ENCODE results near the gene PXYLP1.
"Not testable (repeated sequence)": the region's sequence is repeated elsewhere in the genome, so short reads cannot be mapped to it uniquely, and the experiment has no call there.

Gene PXYLP1

DNA sequence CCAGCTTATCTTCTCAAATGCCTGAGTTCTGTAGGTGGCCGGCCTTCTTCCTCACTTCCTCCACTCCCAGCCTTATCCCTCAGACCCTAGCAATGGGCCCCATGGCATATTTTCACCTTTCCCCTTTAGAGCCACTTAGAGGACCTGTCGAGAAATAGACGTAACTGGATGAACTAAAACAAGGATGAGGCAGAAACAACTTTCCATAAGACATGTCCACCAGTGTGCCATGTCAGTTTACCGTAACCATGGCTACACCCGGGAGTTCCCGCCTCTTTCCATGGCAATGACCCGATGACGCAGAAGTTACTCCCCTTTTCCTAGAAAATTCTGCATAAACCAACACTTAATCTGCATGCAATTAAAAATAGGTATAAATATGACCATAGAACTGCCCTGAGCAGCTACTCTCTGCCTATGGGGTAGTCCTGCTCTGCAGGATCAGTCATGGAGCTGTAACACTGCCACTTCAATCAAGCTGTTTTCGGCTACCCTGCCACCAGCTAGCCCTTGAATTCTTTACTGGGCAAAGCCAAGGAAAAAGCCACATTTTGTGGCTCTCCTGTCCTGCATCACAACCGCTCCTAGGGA is 81.6 kb downstream of the PXYLP1 start:
- Histone ChIP-seq H2BK5ac (ENCODE audit: low read depth, low read length, poor library complexity) (no peak overlapping the region), H3K18ac (ENCODE audit: low read length) (no peak overlapping the region), H2AFZ (ENCODE audit: insufficient read depth, low read length, poor library complexity) (no peak overlapping the region), H2BK120ac (ENCODE audit: insufficient read depth, low read length, poor library complexity) (no peak overlapping the region), H3K4me2 (ENCODE audit: low read length) (no peak overlapping the region), H3K4ac (ENCODE audit: low read depth, low read length) (no peak overlapping the region), H3K9me3 (ENCODE audit: insufficient read depth, low read depth, low read length) (no peaks in the 10 kb centered on the region), H3K79me1 (ENCODE audit: low read length) (peaks cover 6% of the 10 kb centered on the region), H3K9ac (ENCODE audit: low read length) (no peak overlapping the region), H3K23ac (ENCODE audit: low read length) (no peak overlapping the region), H3K14ac (ENCODE audit: low read length) (no peak overlapping the region), H3K27ac (ENCODE audit: low read depth, low read length) (no peak overlapping the region), H4K12ac (ENCODE audit: low read depth, low read length) (no peak overlapping the region), H3K27me3 (ENCODE audit: insufficient read depth, low read length) (no peaks in the 10 kb centered on the region), H4K91ac (ENCODE audit: low read depth, low read length) (no peak overlapping the region), H2AK5ac (ENCODE audit: low read length) (no peak overlapping the region), H3K36me3 (ENCODE audit: control insufficient read depth in 1 of 2, insufficient read depth in 2 of 2, low read length in 2 of 2) (no peaks in the 10 kb centered on the region), H3K4me3 (ENCODE audit: low read depth, low read length) (no peak overlapping the region), H3K4me1 (ENCODE audit: control insufficient read depth in 1 of 2, insufficient read depth in 2 of 2, low read length in 2 of 2) (peaks cover 6 to 10% of the 10 kb centered on the region in 2 experiments), H2BK12ac (ENCODE audit: low read length) (no peak overlapping the region), H3K79me2 (ENCODE audit: control insufficient read depth, insufficient read depth, low read length, poor library complexity) (peaks cover 2% of the 10 kb centered on the region), H4K8ac (ENCODE audit: low read depth, low read length) (no peak overlapping the region)
- no peak for DNase-seq
- WGBS (ENCODE audit: extremely low coverage, insufficient coverage, insufficient read length), result no CpG with 5 or more reads among the region's 10 CpGs

DNA sequence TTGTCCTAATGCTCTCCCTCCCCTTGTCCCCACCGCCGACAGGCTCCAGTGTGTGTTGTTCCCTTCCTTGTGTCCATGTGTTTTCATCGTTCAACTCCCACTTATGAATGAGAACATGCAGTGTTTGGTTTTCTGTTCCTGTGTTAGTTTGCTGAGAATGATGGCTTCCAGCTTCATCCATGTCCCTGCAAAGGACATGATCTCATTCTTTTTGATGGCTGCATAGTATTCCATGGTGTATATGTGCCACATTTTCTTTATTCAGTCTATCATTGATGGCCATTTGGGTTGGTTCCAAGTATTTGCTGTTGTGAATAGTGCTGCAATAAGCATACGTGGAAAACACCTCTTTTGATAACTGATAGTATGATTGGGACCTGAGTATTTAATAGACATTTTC is 82.8 kb downstream of the PXYLP1 start:
- H3K4me3 ChIP-seq (ENCODE audit: low read depth, low read length); H3K79me1 ChIP-seq (ENCODE audit: low read length); H4K8ac ChIP-seq (ENCODE audit: low read depth, low read length); H3K9ac ChIP-seq (ENCODE audit: low read length); H4K91ac ChIP-seq (ENCODE audit: low read depth, low read length); H3K79me2 ChIP-seq (ENCODE audit: control insufficient read depth, insufficient read depth, low read length, poor library complexity); H2BK12ac ChIP-seq (ENCODE audit: low read length); H2BK120ac ChIP-seq (ENCODE audit: insufficient read depth, low read length, poor library complexity); H4K12ac ChIP-seq (ENCODE audit: low read depth, low read length); H2AK5ac ChIP-seq (ENCODE audit: low read length); H3K27ac ChIP-seq (ENCODE audit: low read depth, low read length); H3K9me3 ChIP-seq (ENCODE audit: insufficient read depth, low read depth, low read length); H3K4ac ChIP-seq (ENCODE audit: low read depth, low read length); H3K23ac ChIP-seq (ENCODE audit: low read length); H2BK5ac ChIP-seq (ENCODE audit: low read depth, low read length, poor library complexity); H2AFZ ChIP-seq (ENCODE audit: insufficient read depth, low read length, poor library complexity); H3K27me3 ChIP-seq (ENCODE audit: insufficient read depth, low read length); DNase-seq; H3K36me3 ChIP-seq (ENCODE audit: control insufficient read depth in 1 of 2, insufficient read depth in 2 of 2, low read length in 2 of 2); H3K14ac ChIP-seq (ENCODE audit: low read length); H3K4me2 ChIP-seq (ENCODE audit: low read length); H3K18ac ChIP-seq (ENCODE audit: low read length): not testable (repeated sequence)
- H3K4me1 ChIP-seq (ENCODE audit: control insufficient read depth in 1 of 2, insufficient read depth in 2 of 2, low read length in 2 of 2), result peaks cover 6 to 10% of the 10 kb centered on the region in 2 experiments
- no CpG with 5 or more reads among the region's 4 CpGs for WGBS (ENCODE audit: extremely low coverage, insufficient coverage, insufficient read length)

DNA sequence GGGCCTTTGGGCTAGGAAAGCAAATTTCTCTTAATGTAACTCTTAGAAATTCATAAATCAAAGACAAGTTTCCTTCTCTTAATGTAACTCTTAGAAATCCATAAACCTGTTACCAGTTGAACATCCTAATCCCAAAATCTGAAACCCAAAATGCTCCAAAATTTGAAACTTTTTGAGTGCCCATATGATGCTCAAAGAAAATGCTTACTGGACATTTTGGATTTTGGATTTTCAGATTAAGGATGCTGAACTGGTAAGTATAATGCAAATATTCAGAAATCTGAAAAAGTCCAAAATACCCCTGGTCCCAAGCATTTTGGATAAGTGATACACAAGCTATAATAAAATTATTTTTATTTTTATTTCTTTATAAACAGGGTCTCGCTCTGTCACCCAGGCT is 85.2 kb downstream of the PXYLP1 start:
- Histone ChIP-seq H3K79me1 (ENCODE audit: low read length) (peaks cover 2% of the 10 kb centered on the region), H3K9me3 (ENCODE audit: insufficient read depth, low read depth, low read length) (peaks cover 4% of the 10 kb centered on the region), H3K36me3 (ENCODE audit: control insufficient read depth in 1 of 2, insufficient read depth in 2 of 2, low read length in 2 of 2) (no peaks in the 10 kb centered on the region), H3K23ac (ENCODE audit: low read length) (no peak overlapping the region), H3K4me2 (ENCODE audit: low read length) (no peak overlapping the region), H3K4me3 (ENCODE audit: low read depth, low read length) (no peak overlapping the region), H2AK5ac (ENCODE audit: low read length) (no peak overlapping the region), H3K18ac (ENCODE audit: low read length) (no peak overlapping the region), H3K4ac (ENCODE audit: low read depth, low read length) (no peak overlapping the region), H4K91ac (ENCODE audit: low read depth, low read length) (no peak overlapping the region), H2AFZ (ENCODE audit: insufficient read depth, low read length, poor library complexity) (no peak overlapping the region), H4K8ac (ENCODE audit: low read depth, low read length) (no peak overlapping the region), H3K4me1 (ENCODE audit: control insufficient read depth in 1 of 2, insufficient read depth in 2 of 2, low read length in 2 of 2) (peaks cover 5 to 7% of the 10 kb centered on the region in 2 experiments), H2BK12ac (ENCODE audit: low read length) (no peak overlapping the region), H2BK120ac (ENCODE audit: insufficient read depth, low read length, poor library complexity) (no peak overlapping the region), H2BK5ac (ENCODE audit: low read depth, low read length, poor library complexity) (no peak overlapping the region), H3K9ac (ENCODE audit: low read length) (no peak overlapping the region), H3K79me2 (ENCODE audit: control insufficient read depth, insufficient read depth, low read length, poor library complexity) (no peaks in the 10 kb centered on the region), H3K14ac (ENCODE audit: low read length) (no peak overlapping the region), H4K12ac (ENCODE audit: low read depth, low read length) (no peak overlapping the region), H3K27ac (ENCODE audit: low read depth, low read length) (no peak overlapping the region), H3K27me3 (ENCODE audit: insufficient read depth, low read length) (no peaks in the 10 kb centered on the region)
- no CpG with 5 or more reads among the region's 1 CpG for WGBS (ENCODE audit: extremely low coverage, insufficient coverage, insufficient read length)
- no peak for DNase-seq

DNA sequence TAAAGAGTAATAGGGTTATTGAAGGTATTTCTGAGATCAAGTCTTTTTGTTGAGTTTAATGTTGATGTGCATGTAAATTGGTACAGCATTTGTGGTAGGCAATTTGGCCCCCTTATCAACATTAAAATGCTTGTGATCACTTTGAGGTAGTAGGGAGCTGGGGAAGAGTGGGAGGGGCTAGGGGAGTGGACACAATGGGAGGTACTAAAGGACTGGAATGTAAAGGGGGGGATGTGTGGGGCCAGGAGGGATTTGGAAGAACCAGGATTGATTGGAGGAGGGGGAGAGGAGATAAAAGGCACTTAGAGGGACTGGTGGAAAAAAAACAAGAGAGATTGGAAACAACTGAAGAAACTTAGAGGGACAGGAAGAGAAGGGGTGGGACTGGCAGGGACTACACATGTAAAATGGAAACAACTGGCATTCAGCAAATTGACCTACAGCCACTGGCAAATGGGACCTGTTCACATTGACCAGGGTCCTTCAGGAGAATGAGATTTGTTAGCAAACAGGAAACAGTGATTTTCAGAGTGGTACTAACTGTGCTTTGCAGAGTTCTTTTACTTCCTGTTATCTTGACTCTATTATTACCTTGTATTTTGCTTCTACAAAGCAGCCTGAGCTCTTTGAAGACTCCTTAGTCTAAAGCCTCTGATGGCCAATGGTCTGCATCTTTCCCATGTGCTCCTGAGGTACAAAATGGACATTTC is 88.9 kb downstream of the PXYLP1 start:
- DNase-seq, result no peak
- H2BK5ac ChIP-seq (ENCODE audit: low read depth, low read length, poor library complexity), result no peak overlapping the region
- no peaks in the 10 kb centered on the region for H3K27me3 ChIP-seq (ENCODE audit: insufficient read depth, low read length)
- peaks cover 0 to 4% of the 10 kb centered on the region in 2 experiments for H3K4me1 ChIP-seq (ENCODE audit: control insufficient read depth in 1 of 2, insufficient read depth in 2 of 2, low read length in 2 of 2)
- no peaks in the 10 kb centered on the region for H3K79me1 ChIP-seq (ENCODE audit: low read length)
- H3K27ac ChIP-seq (ENCODE audit: low read depth, low read length), result no peak overlapping the region
- H3K9me3 ChIP-seq (ENCODE audit: insufficient read depth, low read depth, low read length), result peaks cover 4% of the 10 kb centered on the region
- no peak overlapping the region for H3K23ac ChIP-seq (ENCODE audit: low read length)
- H3K4ac ChIP-seq (ENCODE audit: low read depth, low read length), result no peak overlapping the region
- no peak overlapping the region for H2BK12ac ChIP-seq (ENCODE audit: low read length)
- H3K79me2 ChIP-seq (ENCODE audit: control insufficient read depth, insufficient read depth, low read length, poor library complexity), result no peaks in the 10 kb centered on the region
- no peak overlapping the region for H2BK120ac ChIP-seq (ENCODE audit: insufficient read depth, low read length, poor library complexity)
- H4K8ac ChIP-seq (ENCODE audit: low read depth, low read length), result no peak overlapping the region
- no peak overlapping the region for H3K18ac ChIP-seq (ENCODE audit: low read length)
- no peak overlapping the region for H3K14ac ChIP-seq (ENCODE audit: low read length)
- no peak overlapping the region for H4K91ac ChIP-seq (ENCODE audit: low read depth, low read length)
- no peak overlapping the region for H2AFZ ChIP-seq (ENCODE audit: insufficient read depth, low read length, poor library complexity)
- no peaks in the 10 kb centered on the region for H3K36me3 ChIP-seq (ENCODE audit: control insufficient read depth in 1 of 2, insufficient read depth in 2 of 2, low read length in 2 of 2)
- H3K9ac ChIP-seq (ENCODE audit: low read length), result peak overlapping the region; percentile 56
- no peak overlapping the region for H3K4me2 ChIP-seq (ENCODE audit: low read length)
- no peak overlapping the region for H2AK5ac ChIP-seq (ENCODE audit: low read length)
- H3K4me3 ChIP-seq (ENCODE audit: low read depth, low read length), result no peak overlapping the region
- H4K12ac ChIP-seq (ENCODE audit: low read depth, low read length), result no peak overlapping the region

All from trophoblast cell (in vitro differentiated cells and primary cell).